HG03103 (cell line): ENCODE data around the gene MAPKAPK2.
"Not testable (repeated sequence)": the region's sequence is repeated elsewhere in the genome, so short reads cannot be mapped to it uniquely, and the experiment has no call there.

Experiments
- ATAC-seq: cut with Tn5 transposase; IDR thresholded peaks from one replicate; pipeline ENCODE4 v1.9.1; 2021; ENCODE audit warnings: low read depth; ENCODE audit not compliant: unreplicated experiment

MAPKAPK2 gene

GRCh38 chr1:206768472-206769303 lies 84.0 kb downstream of the MAPKAPK2 start:
- no peak for ATAC-seq

- peak; percentile 63 for ATAC-seq
Observed at GRCh38 chr1:206769304-206769731, 84.6 kb downstream of the MAPKAPK2 start.

GRCh38 chr1:206770531-206771337 lies 86.0 kb downstream of the MAPKAPK2 start, which contains the start of gene IL19:
Gene IL19, plus strand, starts transcription at chr1:206770773. Its CDS starts 65,890 bp downstream, at chr1:206836663.
- no peak for ATAC-seq

- ATAC-seq, result no peak
Observed at GRCh38 chr1:206771338-206771692, 86.6 kb downstream of the MAPKAPK2 start.

GRCh38 chr1:206772243-206772937 lies 87.7 kb downstream of the MAPKAPK2 start, which contains the start of gene IL10:
Gene IL10, minus strand, starts transcription at chr1:206772494. Its CDS starts 59 bp downstream, at chr1:206772435.
- no peak for ATAC-seq

- no peak for ATAC-seq
Observed at GRCh38 chr1:206774093-206774492, 89.4 kb downstream of the MAPKAPK2 start.

GRCh38 chr1:206776229-206776628 lies 91.5 kb downstream of the MAPKAPK2 start:
- ATAC-seq, result no peak

GRCh38 chr1:206778031-206778430 lies 93.3 kb downstream of the MAPKAPK2 start:
- ATAC-seq, result no peak

- not testable (repeated sequence) for ATAC-seq
Observed at GRCh38 chr1:206778911-206779310, 94.2 kb downstream of the MAPKAPK2 start.

- no peak for ATAC-seq
Observed at GRCh38 chr1:206779638-206780037, 94.9 kb downstream of the MAPKAPK2 start.

GRCh38 chr1:206782448-206782847 lies 97.7 kb downstream of the MAPKAPK2 start:
- peak; percentile 45 for ATAC-seq

- ATAC-seq, result no peak
Observed at GRCh38 chr1:206783506-206783905, 98.8 kb downstream of the MAPKAPK2 start.
